ENCODE results near the gene SLC37A3.
"Not testable (repeated sequence)": the region's sequence is repeated elsewhere in the genome, so short reads cannot be mapped to it uniquely, and the experiment has no call there.

The SLC37A3 gene

DNA sequence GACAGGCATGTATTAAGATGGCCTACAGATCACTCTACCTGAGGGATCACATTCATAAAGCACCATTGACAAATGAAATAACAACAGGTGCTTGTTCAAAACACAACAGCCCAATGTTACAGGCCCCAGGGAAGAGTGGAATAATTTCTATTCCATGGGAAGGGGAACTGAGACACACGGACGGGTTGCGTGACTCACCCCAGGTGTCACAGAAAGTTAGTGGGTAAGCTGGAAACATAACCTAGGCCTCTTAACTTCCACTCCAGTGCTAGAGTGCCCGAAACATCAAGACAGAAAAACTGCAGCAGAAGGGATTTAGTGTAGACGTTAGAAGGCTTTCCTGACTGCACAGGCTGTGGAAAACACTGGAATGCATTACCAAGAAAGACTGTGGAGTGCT lies 48.3 kb downstream of the SLC37A3 start:
- TF ChIP-seq JUND (IDR thresholded peaks at IDR 0.05; ENCODE audit: low read depth), result no peak
- in situ Hi-C loops (cut with HindIII; ENCODE audit: low pct_unique_long_range_greater_than_20kb, low sequenced_read_pairs), result no loop called here
- DNase-seq (ENCODE audit: low read depth in 1 of 2, low spot score in 1 of 2), result no peak

GRCh38 chr7:140349144-140349771 lies 49.1 kb downstream of the SLC37A3 start:
- no peak for DNase-seq (ENCODE audit: low read depth in 1 of 2, low spot score in 1 of 2)
- in situ Hi-C loops (cut with HindIII; ENCODE audit: low pct_unique_long_range_greater_than_20kb, low sequenced_read_pairs), result no loop called here
- TF ChIP-seq JUND (IDR thresholded peaks at IDR 0.05; ENCODE audit: low read depth), result no peak

GRCh38 chr7:140348161-140348849 lies 50.0 kb downstream of the SLC37A3 start:
- no peak for TF ChIP-seq JUND (IDR thresholded peaks at IDR 0.05; ENCODE audit: low read depth)
- no peak for DNase-seq (ENCODE audit: low read depth in 1 of 2, low spot score in 1 of 2)
- in situ Hi-C loops (cut with HindIII; ENCODE audit: low pct_unique_long_range_greater_than_20kb, low sequenced_read_pairs), result no loop called here

DNA sequence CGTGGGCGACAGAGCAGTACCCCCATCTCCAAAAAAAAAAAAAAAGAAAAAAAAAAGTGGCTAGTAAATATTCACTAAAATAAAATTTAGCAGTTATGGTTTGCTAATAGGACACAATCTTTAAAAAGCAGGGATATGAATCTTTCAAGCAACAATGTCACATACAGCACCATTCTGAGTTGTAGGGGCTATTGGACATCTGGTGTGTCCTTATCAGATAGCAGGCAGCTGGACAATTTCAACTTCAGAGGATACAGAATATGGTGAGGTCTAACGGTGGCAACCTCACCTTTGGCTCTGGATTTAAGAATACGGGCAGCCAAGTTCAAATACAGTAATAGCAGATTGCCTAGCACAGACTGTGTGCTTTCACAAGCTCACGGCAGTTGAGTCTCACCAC lies 51.1 kb downstream of the SLC37A3 start:
- no peak for DNase-seq (ENCODE audit: low read depth in 1 of 2, low spot score in 1 of 2)
- no peak for TF ChIP-seq JUND (IDR thresholded peaks at IDR 0.05; ENCODE audit: low read depth)
- in situ Hi-C loops (cut with HindIII; ENCODE audit: low pct_unique_long_range_greater_than_20kb, low sequenced_read_pairs), result no loop called here

DNA sequence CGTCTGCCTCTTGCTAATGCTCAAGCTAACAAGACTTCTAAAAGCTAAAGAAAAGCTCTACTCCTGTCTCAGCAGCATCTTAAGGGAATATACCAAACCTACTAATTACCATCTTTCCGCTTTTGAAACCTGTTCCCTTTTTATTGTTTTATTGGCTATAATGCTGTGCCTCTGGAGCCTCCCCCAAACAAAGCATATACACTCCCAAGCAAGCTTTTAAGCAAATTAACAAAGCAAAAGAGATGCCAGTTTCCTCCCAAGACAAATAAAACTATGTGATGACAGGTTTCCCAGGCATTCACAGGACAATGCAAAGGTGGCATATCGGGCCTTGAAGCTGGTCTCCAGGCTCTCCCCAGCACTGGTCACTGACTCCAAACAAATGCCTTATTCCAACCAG lies 52.9 kb downstream of the SLC37A3 start:
- no peak for TF ChIP-seq JUND (IDR thresholded peaks at IDR 0.05; ENCODE audit: low read depth)
- in situ Hi-C loops (cut with HindIII; ENCODE audit: low pct_unique_long_range_greater_than_20kb, low sequenced_read_pairs), result no loop called here
- DNase-seq (ENCODE audit: low read depth in 1 of 2, low spot score in 1 of 2), result no peak

GRCh38 chr7:140342727-140343514 lies 55.4 kb downstream of the SLC37A3 start:
- peak; percentile 18 to 63 for DNase-seq (ENCODE audit: low read depth in 1 of 2, low spot score in 1 of 2)
- in situ Hi-C loops (cut with HindIII; ENCODE audit: low pct_unique_long_range_greater_than_20kb, low sequenced_read_pairs), result no loop called here
- no peak for TF ChIP-seq JUND (IDR thresholded peaks at IDR 0.05; ENCODE audit: low read depth)

GRCh38 chr7:140338959-140339358 lies 59.4 kb downstream of the SLC37A3 start:
- DNase-seq (ENCODE audit: low read depth in 1 of 2, low spot score in 1 of 2); in situ Hi-C loops (cut with HindIII; ENCODE audit: low pct_unique_long_range_greater_than_20kb, low sequenced_read_pairs): not testable (repeated sequence)

GRCh38 chr7:140334341-140335057 lies 63.8 kb downstream of the SLC37A3 start:
- no peak for DNase-seq (ENCODE audit: low read depth in 1 of 2, low spot score in 1 of 2)
- in situ Hi-C loops (cut with HindIII; ENCODE audit: low pct_unique_long_range_greater_than_20kb, low sequenced_read_pairs), result no loop called here
- TF ChIP-seq JUND (IDR thresholded peaks at IDR 0.05; ENCODE audit: low read depth), result no peak

DNA sequence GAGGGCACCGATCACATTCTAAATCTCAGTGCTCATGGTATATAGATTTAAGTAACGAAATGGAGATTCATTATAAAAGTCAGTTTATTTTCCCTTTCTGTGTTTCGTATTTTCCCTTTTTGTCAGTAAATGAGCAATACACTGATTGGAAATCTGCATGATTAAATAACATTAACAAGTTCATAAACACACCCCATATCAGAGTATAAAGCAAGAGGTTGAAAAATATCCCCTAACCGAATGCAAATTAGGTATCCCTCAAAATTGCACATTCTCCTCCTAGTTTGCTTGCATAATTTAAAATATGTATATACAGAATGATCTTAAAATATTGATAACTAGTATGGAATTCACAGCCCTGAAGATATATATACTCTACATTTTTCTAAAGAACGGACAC lies 64.6 kb downstream of the SLC37A3 start:
- no peak for DNase-seq (ENCODE audit: low read depth in 1 of 2, low spot score in 1 of 2)

GRCh38 chr7:140333223-140333622 lies 65.1 kb downstream of the SLC37A3 start:
- TF ChIP-seq JUND (IDR thresholded peaks at IDR 0.05; ENCODE audit: low read depth), result no peak
- no peak for DNase-seq (ENCODE audit: low read depth in 1 of 2, low spot score in 1 of 2)
- in situ Hi-C loops (cut with HindIII; ENCODE audit: low pct_unique_long_range_greater_than_20kb, low sequenced_read_pairs), result no loop called here

More for the DNA sequence above, 64.6 kb downstream of the SLC37A3 start:
- in situ Hi-C loops (cut with HindIII; ENCODE audit: low pct_unique_long_range_greater_than_20kb, low sequenced_read_pairs), result no loop called here
- TF ChIP-seq JUND (IDR thresholded peaks at IDR 0.05; ENCODE audit: low read depth), result no peak

- in situ Hi-C loops (cut with HindIII; ENCODE audit: low pct_unique_long_range_greater_than_20kb, low sequenced_read_pairs), result no loop called here
- no peak for DNase-seq (ENCODE audit: low read depth in 1 of 2, low spot score in 1 of 2)
- TF ChIP-seq JUND (IDR thresholded peaks at IDR 0.05; ENCODE audit: low read depth), result no peak
Measured at GRCh38 chr7:140330595-140330994, 67.7 kb downstream of the SLC37A3 start.

DNA sequence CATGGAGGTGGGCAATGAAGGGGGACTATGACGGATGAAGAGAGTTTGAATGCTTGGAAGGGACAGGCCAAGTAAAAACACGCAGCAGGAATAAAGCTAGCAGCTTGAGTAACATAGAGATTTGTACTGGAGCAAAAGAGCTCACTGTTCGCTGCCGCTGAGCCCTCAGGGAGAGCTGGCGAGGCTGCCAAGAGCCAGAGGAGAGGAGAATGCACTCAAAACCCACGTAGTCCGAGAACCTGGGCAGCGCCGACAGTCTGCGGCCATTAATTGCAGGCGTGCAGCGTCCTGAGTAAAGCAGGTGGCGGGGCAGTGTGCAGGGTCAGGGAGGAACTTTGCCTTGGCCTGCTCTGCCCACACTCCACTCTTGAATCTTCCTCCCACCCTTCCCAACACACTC lies 68.2 kb downstream of the SLC37A3 start:
- in situ Hi-C loops (cut with HindIII; ENCODE audit: low pct_unique_long_range_greater_than_20kb, low sequenced_read_pairs), result no loop called here
- DNase-seq (ENCODE audit: low read depth in 1 of 2, low spot score in 1 of 2), result no peak
- TF ChIP-seq JUND (IDR thresholded peaks at IDR 0.05; ENCODE audit: low read depth), result no peak
